ENCODE measurements around the gene SLC2A11. TPM values are rescaled to one million over a fixed set of nuclear protein-coding genes. Genes with fewer than 3 reads are reported as not detected.
"Not testable (repeated sequence)": the region's sequence is repeated elsewhere in the genome, so short reads cannot be mapped to it uniquely, and the experiment has no call there.

The SLC2A11 gene
- total RNA-seq, 1 donor from 2014 or later, result 20.3 TPM

DNA sequence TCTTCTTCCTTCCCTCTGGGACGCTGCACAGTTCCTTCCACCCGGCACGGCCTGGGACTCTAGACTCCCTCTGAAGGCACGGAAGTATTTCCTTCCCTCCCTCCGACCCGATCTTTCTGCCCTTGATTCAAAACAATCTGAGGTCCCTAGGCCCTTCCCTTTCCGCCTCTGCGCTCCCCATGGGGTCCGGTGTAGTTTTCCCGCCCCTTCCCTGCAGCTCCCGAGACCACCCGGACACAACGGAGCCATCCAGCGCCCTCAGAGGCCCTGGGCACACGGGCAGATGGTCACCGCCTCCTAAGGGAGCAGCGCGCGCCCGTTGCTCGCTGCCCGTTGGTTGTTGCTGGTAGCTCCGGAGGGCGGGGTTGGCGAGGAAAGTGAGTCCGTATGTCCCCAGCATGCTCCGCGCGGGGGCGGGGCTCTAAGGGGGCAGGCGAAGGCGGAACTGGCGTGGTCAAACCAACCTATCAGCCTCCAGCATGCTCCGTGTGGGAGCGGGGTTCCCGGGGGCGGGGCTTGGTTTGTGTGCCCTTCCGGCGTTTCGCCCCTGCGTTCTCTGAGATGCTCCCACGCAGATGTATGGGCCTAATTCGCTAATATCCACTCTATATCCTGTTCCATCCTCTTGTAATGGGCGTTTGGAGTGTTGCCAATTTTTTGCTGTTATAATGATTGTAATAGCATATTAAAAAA lies 56.1 kb downstream of the SLC2A11 start:
- DNase-seq (ENCODE audit: missing footprints), result peak; percentile 100
- ATAC-seq, result peak; percentile 100
- intact Hi-C loops (cut with DNase I), result loop anchor here (2.0 kb wide), 1 partner anchor 19 kb away; the partner anchor contains the start of gene MIF

DNA sequence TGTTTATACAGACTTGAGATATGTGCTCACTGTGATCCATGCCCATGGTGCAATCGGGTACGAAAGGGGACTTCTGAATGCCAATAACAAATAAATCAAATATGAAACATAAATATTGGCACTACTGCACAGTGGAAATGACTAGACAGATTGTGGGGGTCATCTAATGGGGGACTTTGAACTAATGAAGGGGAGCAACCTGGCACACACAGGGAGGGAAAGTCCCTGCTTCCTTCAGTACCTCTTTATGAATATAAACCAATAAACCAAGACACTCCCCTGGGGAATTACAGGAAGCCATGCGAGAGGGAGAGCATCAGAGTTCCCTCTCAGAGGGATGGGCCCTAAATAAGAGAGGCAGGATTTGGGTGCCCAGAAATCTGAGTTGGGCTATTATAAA lies 57.6 kb downstream of the SLC2A11 start:
- intact Hi-C loops (cut with DNase I), result loop anchor here (2.0 kb wide), 1 partner anchor 20 kb away; the partner anchor contains the start of gene MIF
- no peak for DNase-seq (ENCODE audit: missing footprints)
- ATAC-seq, result no peak

DNA sequence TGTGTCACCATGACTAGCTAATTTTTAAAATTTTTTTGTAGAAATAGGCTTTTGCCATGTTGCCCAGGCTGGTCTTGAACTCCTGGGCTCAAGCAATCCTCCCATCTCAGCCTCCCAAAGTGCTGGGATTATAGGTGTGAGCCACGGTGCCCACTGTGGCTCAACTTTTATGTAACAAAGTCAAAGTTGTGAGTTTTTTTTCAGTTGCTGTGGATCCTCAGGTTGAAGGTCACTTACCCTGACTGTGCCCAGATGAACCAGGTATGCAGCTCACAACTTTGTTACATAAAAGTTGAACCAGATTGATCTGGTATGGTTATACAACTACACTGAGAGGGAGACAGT lies 62.6 kb downstream of the SLC2A11 start:
- DNase-seq (ENCODE audit: missing footprints); ATAC-seq; intact Hi-C loops (cut with DNase I): not testable (repeated sequence)

DNA sequence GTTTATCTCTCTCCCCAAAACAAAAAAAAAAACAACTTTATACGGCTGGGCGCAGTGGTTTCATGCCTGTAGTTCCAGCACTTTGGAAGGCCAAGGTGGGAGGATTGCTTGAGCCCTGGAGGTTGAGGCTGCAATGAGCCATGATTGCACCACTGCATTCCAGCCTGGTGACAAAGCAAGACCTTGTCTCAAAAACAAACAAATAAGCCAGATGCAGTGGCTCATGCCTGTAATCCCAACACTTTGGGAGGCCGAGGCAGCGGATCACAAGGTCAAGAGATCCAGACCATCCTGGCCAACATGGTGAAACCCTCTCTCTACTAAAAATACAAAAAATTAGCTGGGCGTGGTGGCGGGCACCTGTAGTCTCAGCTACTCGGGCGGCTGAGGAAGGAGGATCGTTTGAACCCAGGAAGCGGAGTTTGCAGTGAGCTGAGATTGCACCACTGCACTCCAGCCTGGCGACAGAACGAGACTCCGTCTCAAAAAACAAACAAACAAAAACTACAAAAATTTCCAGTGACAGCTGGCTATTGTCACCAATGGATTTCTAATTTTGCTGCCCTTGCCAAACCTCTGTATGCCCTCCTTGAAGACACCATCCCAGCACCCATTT lies 64.0 kb downstream of the SLC2A11 start:
- DNase-seq (ENCODE audit: missing footprints); ATAC-seq; intact Hi-C loops (cut with DNase I): not testable (repeated sequence)

DNA sequence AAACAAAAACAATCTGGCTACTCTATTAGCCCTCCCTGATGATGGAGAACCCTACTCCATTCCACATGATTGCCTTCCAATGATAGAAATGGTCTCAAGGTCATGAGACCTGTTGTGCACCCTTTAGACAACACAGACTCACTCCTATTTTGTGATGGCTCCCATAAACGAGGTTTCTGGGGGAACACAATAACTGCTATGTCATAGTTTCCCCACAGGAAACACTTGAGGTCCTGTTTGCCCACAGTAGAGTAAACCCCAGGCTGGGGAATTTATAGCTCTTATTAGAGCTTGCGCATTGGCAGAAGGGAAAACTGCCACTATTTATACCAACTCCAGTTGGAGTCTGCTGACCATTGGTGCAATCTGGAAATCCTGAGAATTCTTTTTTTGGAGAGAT lies 65.2 kb downstream of the SLC2A11 start:
- DNase-seq (ENCODE audit: missing footprints), result no peak
- no peak for ATAC-seq
- intact Hi-C loops (cut with DNase I), result no loop called here

DNA sequence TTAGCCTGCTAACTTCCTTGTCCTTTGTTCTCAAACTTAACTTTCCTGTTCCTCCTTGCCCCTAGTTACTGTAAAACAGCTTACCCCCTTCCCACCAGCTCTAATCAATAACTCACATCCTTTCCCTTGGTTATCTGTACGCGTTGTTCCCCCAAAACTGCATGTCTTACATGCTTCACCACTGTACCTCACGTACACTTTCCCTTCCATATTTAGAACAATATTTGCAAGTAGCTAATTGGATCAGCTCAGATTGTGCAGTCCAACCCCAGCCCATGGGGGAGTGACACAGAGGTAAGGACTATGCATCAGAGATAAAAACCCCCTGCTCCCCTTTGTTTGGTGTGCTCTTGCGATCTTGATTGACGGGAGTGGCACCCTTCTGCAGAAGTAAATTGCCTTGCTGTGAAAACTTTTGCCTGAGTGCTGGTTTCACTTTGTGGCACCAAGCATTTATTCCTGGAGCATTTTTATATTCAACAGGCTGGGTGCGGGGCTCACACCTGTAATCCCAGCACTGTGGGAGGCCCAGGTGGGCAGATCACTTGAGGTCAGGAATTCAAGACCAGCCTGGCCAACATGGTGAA lies 67.4 kb downstream of the SLC2A11 start:
- intact Hi-C loops (cut with DNase I), result loop anchor here (5.0 kb wide), 1 partner anchor 47 kb away; the partner anchor contains the start of gene DDT
- ATAC-seq, result no peak
- no peak for DNase-seq (ENCODE audit: missing footprints)

DNA sequence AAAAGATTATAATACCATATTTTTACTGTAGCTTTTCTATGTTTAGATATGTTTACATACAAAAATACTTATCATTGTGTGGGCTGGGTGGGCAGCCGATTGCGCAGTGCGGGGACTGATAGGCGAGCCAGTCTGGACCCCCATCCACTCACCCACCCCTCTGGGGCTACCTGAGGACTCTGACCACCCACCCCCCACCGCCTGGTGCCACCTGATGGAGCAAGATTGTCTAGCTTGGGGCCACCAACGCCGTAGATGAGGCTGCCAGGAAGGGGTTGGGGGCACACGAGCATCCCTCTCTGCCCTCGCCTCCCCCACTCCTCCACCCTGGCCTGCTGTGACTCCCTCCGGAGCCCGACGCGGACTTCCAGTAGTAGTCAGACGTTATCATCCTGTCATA lies 68.9 kb downstream of the SLC2A11 start:
- intact Hi-C loops (cut with DNase I), result loop anchor here (5.0 kb wide), 1 partner anchor 46 kb away; the partner anchor contains the start of gene DDT
- ATAC-seq (no peak), DNase-seq (ENCODE audit: missing footprints) (no peak)

Other genes with a start within 250 kb of the SLC2A11 start
- not detected for gene DRICH1, start 225.6 kb upstream of the SLC2A11 start, total RNA-seq
- gene RGL4, start 166.9 kb upstream of the SLC2A11 start, total RNA-seq, result not detected
- gene ZNF70, start 106.8 kb upstream of the SLC2A11 start, total RNA-seq, result 3.2 TPM
- 0.43 TPM for gene VPREB3, start 103.5 kb upstream of the SLC2A11 start, total RNA-seq
- not detected for gene C22orf15, start 94.9 kb upstream of the SLC2A11 start, total RNA-seq
- 1,642 TPM for gene CHCHD10, start 89.9 kb upstream of the SLC2A11 start, total RNA-seq
- 28.0 TPM for gene MMP11, start 85.0 kb upstream of the SLC2A11 start, total RNA-seq
- 52.5 TPM for gene SMARCB1, start 70.9 kb upstream of the SLC2A11 start, total RNA-seq
- 3.1 TPM for gene DERL3, start 18.9 kb upstream of the SLC2A11 start, total RNA-seq
- gene MIF, start 36.5 kb downstream of the SLC2A11 start, total RNA-seq, result 272 TPM
- gene GSTT2B, start 103.3 kb downstream of the SLC2A11 start, total RNA-seq, result 4.6 TPM
- 1.5 TPM for gene DDTL, start 109.0 kb downstream of the SLC2A11 start, total RNA-seq
- 139 TPM for gene DDT, start 116.6 kb downstream of the SLC2A11 start, total RNA-seq
- gene GSTT2, start 122.3 kb downstream of the SLC2A11 start, total RNA-seq, result not detected
- gene GSTT4, start 147.6 kb downstream of the SLC2A11 start, total RNA-seq, result not detected
- 43.0 TPM for gene CABIN1, start 153.4 kb downstream of the SLC2A11 start, total RNA-seq

Data from Right ventricle myocardium inferior (tissue), 1 donor.